Sigmoid colon (tissue), 7 donors: ENCODE data around the gene IL18. TPM values are rescaled to one million over a fixed set of nuclear protein-coding genes. Genes with fewer than 3 reads are reported as not detected.

ENCODE experiments used
- DNase-seq: peaks from one replicate; pipeline ENCODE4 v3.0.0-alpha.2; 2019
- H3K27ac ChIP-seq, 4 donors: fragments of 200-600 bp; sonication (generic); one replicate each; pipeline ENCODE4 v1.5.1; 2016 to 2019; ENCODE audit warnings: mild to moderate bottlenecking in 1 of 4
- H3K27me3 ChIP-seq, 3 donors: fragments of 200-600 bp; sonication (generic); one replicate each; pipeline ENCODE4 v1.5.1; 2019; ENCODE audit warnings: mild to moderate bottlenecking in 1 of 3
- H3K36me3 ChIP-seq, 4 donors: fragments of 200-600 bp; sonication (generic); one replicate each; pipeline ENCODE4 v1.5.1; 2016 to 2019
- H3K4me1 ChIP-seq, 4 donors: fragments of 200-600 bp; sonication (generic); one replicate each; pipeline ENCODE4 v1.5.1; 2017 to 2019
- H3K4me3 ChIP-seq, 4 donors: fragments of 200-600 bp; sonication (generic); one replicate each; pipeline ENCODE4 v1.5.1; 2017 to 2019; ENCODE audit warnings: mild to moderate bottlenecking in 2 of 4, moderate library complexity in 1 of 4
- H3K9me3 ChIP-seq, 4 donors: fragments of 200-600 bp in 3 of 4; sonication (generic) in 3 of 4; one replicate each; pipeline versions ENCODE4 v1.5.1 to v1.6.1; 2013 to 2019
- CTCF ChIP-seq, 4 experiments: fragments of 450-650 bp in 3 of 4; fragments of 200-600 bp in 1 of 4; IDR thresholded peaks; one replicate each; pipeline ENCODE4 v1.5.1; 2016 to 2019; ENCODE audit warnings: antibody characterized with exemption in 4 of 4, mild to moderate bottlenecking in 3 of 4, moderate library complexity in 2 of 4
- EP300 ChIP-seq, 4 donors: sonication (generic); formaldehyde crosslinking; IDR thresholded peaks; one replicate each; pipeline ENCODE4 v1.6.1; 2017; ENCODE audit warnings: antibody characterized with exemption in 4 of 4
- POLR2A ChIP-seq, 2 donors: fragments of 450-650 bp; IDR thresholded peaks; one replicate each; pipeline ENCODE4 v1.6.1; 2016; ENCODE audit warnings: antibody characterized with exemption in 2 of 2, mild to moderate bottlenecking in 2 of 2, moderate library complexity in 2 of 2
- POLR2AphosphoS5 ChIP-seq, 4 donors: sonication (generic); formaldehyde crosslinking; IDR thresholded peaks; one replicate each; pipeline ENCODE4 v1.6.1; 2017; ENCODE audit warnings: antibody characterized with exemption in 4 of 4
- WGBS, 2 donors: extraction: QIAGEN DNeasy Blood & Tissue Kit; methylation state at CpG; one replicate each; pipeline ENCODE4 v1.1.7; 2013; 5-methylcytosine and 5-hydroxymethylcytosine counted together
- intact Hi-C: fragments of 100-400 bp; cut with DNase I; formaldehyde crosslinking; loops from one replicate; pipeline ENCODE4 v1.15.1; 2023
- polyA plus RNA-seq, 3 donors: library from polyadenylated mRNA; stranded (reverse); fragments of 200-250 nt; gene quantifications; one replicate each; pipeline ENCODE4 v1.2.3, GENCODE V29; 2013
- total RNA-seq, 4 donors: library from RNA; depleted of rRNA; stranded (reverse); fragments of >200 nt; gene quantifications; one replicate each; pipeline ENCODE4 v1.1.0, GENCODE V29; 2016
- donor health status: healthy with polysubstance abuse.
- donor health status: Bipolar disorder and iron deficiency.
- donor health status: healthy.

Gene IL18
- total and polyA plus RNA-seq, 7 donors = 5.8 to 211 (median 18.6) TPM

- intact Hi-C loops = no loop called here
- no peak for DNase-seq
- Histone ChIP-seq H3K4me1 (peaks cover 0 to 31% (median 22%) of the 10 kb centered on the region in 4 donors), H3K36me3 (no peaks in the 10 kb centered on the region), H3K27ac (no peak overlapping the region), H3K4me3 (no peak overlapping the region), H3K27me3 (no peaks in the 10 kb centered on the region), H3K9me3 (no peaks in the 10 kb centered on the region)
- TF ChIP-seq POLR2AphosphoS5 (IDR thresholded peaks at IDR 0.05) = no peak
- no peak for TF ChIP-seq CTCF (IDR thresholded peaks at IDR 0.05)
- no peak for TF ChIP-seq POLR2A (IDR thresholded peaks at IDR 0.05)
- TF ChIP-seq EP300 (IDR thresholded peaks at IDR 0.05) = no peak
- 93 to 97% methylated on average over 1 of the region's 1 CpG for WGBS, 2 donors
These were observed 14.5 kb upstream of the IL18 start for GRCh38 chr11:112178428-112178827.

- H3K36me3 ChIP-seq = no peaks in the 10 kb centered on the region
- DNase-seq = no peak
- peak overlapping the region in 1 of 4 donors; percentile 79 for H3K27ac ChIP-seq
- H3K4me3 ChIP-seq = no peak overlapping the region
- no peak for TF ChIP-seq POLR2A (IDR thresholded peaks at IDR 0.05)
- H3K4me1 ChIP-seq = peaks cover 0 to 31% (median 22%) of the 10 kb centered on the region in 4 donors
- no peaks in the 10 kb centered on the region for H3K9me3 ChIP-seq
- whole genome bisulfite sequencing, 2 donors = 79 to 94% methylated on average over 4 of the region's 4 CpGs
- intact Hi-C loops = no loop called here
- no peaks in the 10 kb centered on the region for H3K27me3 ChIP-seq
These were observed 13.7 kb upstream of the IL18 start for GRCh38 chr11:112177589-112177988.

GRCh38 chr11:112176077-112176476 lies 12.2 kb upstream of the IL18 start:
- Histone ChIP-seq H3K27ac (peak overlapping the region; percentile 67 to 79 (median 74)), H3K4me1 (peaks cover 0 to 31% (median 22%) of the 10 kb centered on the region in 4 donors), H3K27me3 (no peaks in the 10 kb centered on the region), H3K36me3 (no peaks in the 10 kb centered on the region), H3K9me3 (no peaks in the 10 kb centered on the region), H3K4me3 (peak overlapping the region in 3 of 4 donors; percentile 29 to 43 (median 42))
- TF ChIP-seq POLR2A (IDR thresholded peaks at IDR 0.05) (no peak), CTCF (IDR thresholded peaks at IDR 0.05) (no peak), POLR2AphosphoS5 (IDR thresholded peaks at IDR 0.05) (peak in 3 of 4 donors; percentile 58 to 75 (median 69)), EP300 (IDR thresholded peaks at IDR 0.05) (peak in 2 of 4 donors; percentile 36 to 73)
- intact Hi-C loops = no loop called here
- no peak for DNase-seq
- 78 to 88% methylated on average over 1 of the region's 1 CpG for WGBS, 2 donors

- intact Hi-C loops = loop anchor here (2.0 kb wide), 1 partner anchor 61 kb away; no protein-coding TSS in a partner anchor
- peak overlapping the region; percentile 67 to 79 (median 74) for H3K27ac ChIP-seq
- no peaks in the 10 kb centered on the region for H3K9me3 ChIP-seq
- no peaks in the 10 kb centered on the region for H3K36me3 ChIP-seq
- H3K27me3 ChIP-seq = no peaks in the 10 kb centered on the region
- H3K4me1 ChIP-seq = peaks cover 0 to 31% (median 22%) of the 10 kb centered on the region in 4 donors
- peak overlapping the region; percentile 14 to 43 (median 36) for H3K4me3 ChIP-seq
- DNase-seq = no peak
- WGBS, 2 donors = 15 to 25% methylated on average over 4 of the region's 4 CpGs
- TF ChIP-seq CTCF (IDR thresholded peaks at IDR 0.05) = no peak
- TF ChIP-seq EP300 (IDR thresholded peaks at IDR 0.05) = no peak
- no peak for TF ChIP-seq POLR2A (IDR thresholded peaks at IDR 0.05)
- no peak for TF ChIP-seq POLR2AphosphoS5 (IDR thresholded peaks at IDR 0.05)
These were observed 11.7 kb upstream of the IL18 start for GRCh38 chr11:112175599-112175952.

- Histone ChIP-seq H3K36me3 (no peaks in the 10 kb centered on the region), H3K27me3 (no peaks in the 10 kb centered on the region), H3K9me3 (no peaks in the 10 kb centered on the region), H3K27ac (peak within 1 kb of the TSS; percentile 67 to 79 (median 74)), H3K4me1 (peaks cover 0 to 31% (median 22%) of the 10 kb centered on the region in 4 donors), H3K4me3 (peak within 1 kb of the TSS; percentile 14 to 43 (median 36))
- TF ChIP-seq EP300 (IDR thresholded peaks at IDR 0.05) (peak in 1 of 4 donors; percentile 34), POLR2AphosphoS5 (IDR thresholded peaks at IDR 0.05) (peak in 3 of 4 donors; percentile 55 to 79 (median 61)), CTCF (IDR thresholded peaks at IDR 0.05) (peak; percentile 68 to 90 (median 84)), POLR2A (IDR thresholded peaks at IDR 0.05) (no peak)
- intact Hi-C loops = loop anchor here (2.0 kb wide), 1 partner anchor 60 kb away; no protein-coding TSS in a partner anchor
- DNase-seq = peak; percentile 94
- WGBS, 2 donors = 5 to 8% methylated on average over 11 of the region's 11 CpGs
These were observed 11.1 kb upstream of the IL18 start, which contains the start of gene BCO2 for GRCh38 chr11:112174789-112175598. TSS of gene BCO2 (plus strand) at chr11:112175512. CDS start at chr11:112175602, 90 bp downstream.
